AG04449 (cell line): ENCODE results near the gene ZSWIM8.

Experiments used
- CTCF ChIA-PET: fragments of 350-600 bp; formaldehyde crosslinking; extraction: SDS; loops from one replicate; lab custom pipeline; 2021; ENCODE audit warnings: antibody characterized with exemption; lab: Yijun Ruan, JAX
- POLR2A ChIA-PET: fragments of 400-600, 350-600 bp; formaldehyde crosslinking; extraction: SDS; loops from one replicate; lab custom pipeline; 2020; ENCODE audit warnings: antibody characterized with exemption, inconsistent platforms; lab: Yijun Ruan, JAX
- DNase-seq: peaks from one replicate; pipeline ENCODE4 v3.0.0-alpha.2; 2010; ENCODE audit warnings: low read depth, low spot score
- H3K4me3 ChIP-seq: 2 replicates; pipeline ENCODE4 v1.5.1; 2011; ENCODE audit warnings: low read depth, mild to moderate bottlenecking, control low read depth, low read length
- TF ChIP-seq, protein P1 (sequence below): IDR thresholded peaks from one replicate; pipeline ENCODE4 v1.5.1; 2011; ENCODE audit warnings: mild to moderate bottlenecking, moderate library complexity, low read length, control low read depth, inconsistent platforms; ENCODE audit not compliant: insufficient read depth; ENCODE audit errors: missing control alignments

The ZSWIM8 gene

DNA sequence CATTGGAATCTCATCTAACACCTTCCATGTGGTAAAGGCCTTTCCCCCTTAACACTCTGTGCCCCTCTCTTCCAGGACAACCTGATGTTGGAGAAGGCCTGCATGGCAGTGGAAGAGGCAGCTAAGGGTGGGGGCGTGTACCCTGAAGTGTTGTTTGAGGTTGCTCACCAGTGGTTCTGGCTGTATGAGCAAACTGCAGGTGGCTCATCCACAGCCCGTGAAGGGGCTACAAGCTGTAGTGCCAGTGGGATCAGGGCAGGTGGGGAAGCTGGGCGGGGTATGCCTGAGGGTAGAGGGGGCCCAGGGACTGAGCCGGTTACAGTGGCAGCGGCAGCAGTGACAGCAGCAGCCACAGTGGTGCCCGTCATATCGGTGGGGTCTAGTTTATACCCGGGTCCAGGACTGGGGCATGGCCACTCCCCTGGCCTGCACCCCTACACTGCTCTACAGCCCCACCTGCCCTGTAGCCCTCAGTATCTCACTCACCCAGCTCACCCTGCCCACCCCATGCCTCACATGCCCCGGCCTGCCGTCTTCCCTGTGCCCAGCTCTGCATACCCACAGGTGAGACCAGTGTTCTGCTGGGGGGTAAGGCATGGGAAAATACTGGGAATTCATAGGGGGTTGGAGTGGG, 13.6 kb downstream of the ZSWIM8 start:
- ChIA-PET POLR2A (interaction anchor here (0.5 to 1.9 kb wide), 4 partner anchors 13 to 27 kb away, joined by 3 to 6 read pairs (median 4); partner anchors contain the start of genes CHCHD1 and ZSWIM8), CTCF (no interaction called here)
- DNase-seq: no peak
- TF ChIP-seq, protein P1, sequence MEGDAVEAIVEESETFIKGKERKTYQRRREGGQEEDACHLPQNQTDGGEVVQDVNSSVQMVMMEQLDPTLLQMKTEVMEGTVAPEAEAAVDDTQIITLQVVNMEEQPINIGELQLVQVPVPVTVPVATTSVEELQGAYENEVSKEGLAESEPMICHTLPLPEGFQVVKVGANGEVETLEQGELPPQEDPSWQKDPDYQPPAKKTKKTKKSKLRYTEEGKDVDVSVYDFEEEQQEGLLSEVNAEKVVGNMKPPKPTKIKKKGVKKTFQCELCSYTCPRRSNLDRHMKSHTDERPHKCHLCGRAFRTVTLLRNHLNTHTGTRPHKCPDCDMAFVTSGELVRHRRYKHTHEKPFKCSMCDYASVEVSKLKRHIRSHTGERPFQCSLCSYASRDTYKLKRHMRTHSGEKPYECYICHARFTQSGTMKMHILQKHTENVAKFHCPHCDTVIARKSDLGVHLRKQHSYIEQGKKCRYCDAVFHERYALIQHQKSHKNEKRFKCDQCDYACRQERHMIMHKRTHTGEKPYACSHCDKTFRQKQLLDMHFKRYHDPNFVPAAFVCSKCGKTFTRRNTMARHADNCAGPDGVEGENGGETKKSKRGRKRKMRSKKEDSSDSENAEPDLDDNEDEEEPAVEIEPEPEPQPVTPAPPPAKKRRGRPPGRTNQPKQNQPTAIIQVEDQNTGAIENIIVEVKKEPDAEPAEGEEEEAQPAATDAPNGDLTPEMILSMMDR: no peak
- H3K4me3 ChIP-seq: no peak overlapping the region

DNA sequence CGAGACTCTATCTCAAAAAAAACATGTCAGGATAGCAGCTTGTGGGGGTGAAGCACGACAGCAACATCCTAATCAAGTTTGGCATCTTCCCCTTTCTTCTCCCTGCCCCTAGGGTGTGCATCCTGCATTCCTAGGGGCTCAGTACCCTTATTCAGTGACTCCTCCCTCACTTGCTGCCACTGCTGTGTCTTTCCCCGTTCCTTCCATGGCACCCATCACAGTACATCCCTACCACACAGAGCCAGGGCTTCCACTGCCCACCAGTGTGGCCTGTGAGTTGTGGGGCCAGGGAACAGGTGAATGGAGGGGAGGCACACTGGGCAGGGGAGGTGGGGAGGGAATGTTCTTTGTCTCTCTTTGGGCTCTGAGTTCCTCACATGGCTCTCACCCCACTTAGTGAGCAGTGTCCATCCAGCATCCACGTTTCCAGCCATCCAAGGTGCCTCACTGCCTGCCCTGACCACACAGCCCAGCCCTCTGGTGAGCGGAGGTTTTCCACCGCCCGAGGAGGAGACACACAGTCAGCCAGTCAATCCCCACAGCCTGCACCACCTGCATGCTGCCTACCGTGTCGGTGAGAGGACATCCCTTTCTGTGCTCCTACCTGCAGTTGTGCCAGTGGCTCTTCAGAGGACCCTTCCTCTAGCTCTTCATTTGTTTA, 14.6 kb downstream of the ZSWIM8 start:
- DNase-seq: no peak
- H3K4me3 ChIP-seq: no peak overlapping the region
- TF ChIP-seq, protein P1: no peak
- POLR2A ChIA-PET: interaction anchor here (0.6 to 1.9 kb wide), 3 partner anchors 14 to 28 kb away, joined by 3 to 5 read pairs (median 3); partner anchors contain the start of gene ZSWIM8
- CTCF ChIA-PET: no interaction called here

DNA sequence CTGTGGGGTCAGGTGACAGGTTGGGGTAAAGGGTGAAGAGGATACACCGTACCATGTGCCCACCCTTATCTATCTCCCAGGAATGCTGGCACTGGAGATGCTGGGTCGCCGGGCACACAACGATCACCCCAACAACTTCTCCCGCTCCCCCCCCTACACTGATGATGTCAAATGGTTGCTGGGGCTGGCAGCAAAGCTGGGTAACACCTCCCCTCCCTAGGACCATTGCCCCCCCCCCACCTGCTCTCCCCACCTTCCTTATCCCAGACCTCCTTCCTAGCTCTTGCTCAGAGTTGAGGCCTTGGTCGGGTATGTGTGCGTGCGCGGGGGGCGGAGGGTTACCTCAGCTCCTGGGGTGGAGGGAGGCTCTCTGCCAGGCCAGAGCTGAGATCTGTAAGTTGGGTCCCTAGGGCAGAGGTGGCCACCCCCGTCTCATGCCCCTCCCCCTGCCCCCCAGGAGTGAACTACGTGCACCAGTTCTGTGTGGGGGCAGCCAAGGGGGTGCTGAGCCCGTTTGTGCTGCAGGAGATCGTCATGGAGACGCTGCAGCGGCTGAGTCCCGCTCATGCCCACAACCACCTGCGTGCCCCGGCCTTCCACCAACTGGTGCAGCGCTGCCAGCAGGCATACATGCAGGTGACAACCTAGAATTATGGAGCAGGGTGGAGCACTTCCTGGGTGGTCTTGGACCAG, 15.3 kb downstream of the ZSWIM8 start:
- TF ChIP-seq, protein P1: no peak
- CTCF ChIA-PET: no interaction called here
- no peak for DNase-seq
- POLR2A ChIA-PET: interaction anchor here (1.0 kb wide), 1 partner anchor 15 kb away, joined by 3 read pairs; the partner anchor contains the start of gene ZSWIM8
- no peak overlapping the region for H3K4me3 ChIP-seq

DNA sequence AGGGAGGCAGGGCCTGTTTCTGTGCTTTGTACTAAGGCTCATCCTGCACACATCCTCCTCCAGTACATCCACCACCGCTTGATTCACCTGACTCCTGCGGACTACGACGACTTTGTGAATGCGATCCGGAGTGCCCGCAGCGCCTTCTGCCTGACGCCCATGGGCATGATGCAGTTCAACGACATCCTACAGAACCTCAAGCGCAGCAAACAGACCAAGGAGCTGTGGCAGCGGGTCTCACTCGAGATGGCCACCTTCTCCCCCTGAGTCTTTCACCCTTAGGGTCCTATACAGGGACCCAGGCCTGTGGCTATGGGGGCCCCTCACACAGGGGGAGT, 15.8 kb downstream of the ZSWIM8 start:
- TF ChIP-seq, protein P1: no peak
- CTCF ChIA-PET: no interaction called here
- H3K4me3 ChIP-seq: no peak overlapping the region
- POLR2A ChIA-PET: no interaction called here
- DNase-seq: no peak

DNA sequence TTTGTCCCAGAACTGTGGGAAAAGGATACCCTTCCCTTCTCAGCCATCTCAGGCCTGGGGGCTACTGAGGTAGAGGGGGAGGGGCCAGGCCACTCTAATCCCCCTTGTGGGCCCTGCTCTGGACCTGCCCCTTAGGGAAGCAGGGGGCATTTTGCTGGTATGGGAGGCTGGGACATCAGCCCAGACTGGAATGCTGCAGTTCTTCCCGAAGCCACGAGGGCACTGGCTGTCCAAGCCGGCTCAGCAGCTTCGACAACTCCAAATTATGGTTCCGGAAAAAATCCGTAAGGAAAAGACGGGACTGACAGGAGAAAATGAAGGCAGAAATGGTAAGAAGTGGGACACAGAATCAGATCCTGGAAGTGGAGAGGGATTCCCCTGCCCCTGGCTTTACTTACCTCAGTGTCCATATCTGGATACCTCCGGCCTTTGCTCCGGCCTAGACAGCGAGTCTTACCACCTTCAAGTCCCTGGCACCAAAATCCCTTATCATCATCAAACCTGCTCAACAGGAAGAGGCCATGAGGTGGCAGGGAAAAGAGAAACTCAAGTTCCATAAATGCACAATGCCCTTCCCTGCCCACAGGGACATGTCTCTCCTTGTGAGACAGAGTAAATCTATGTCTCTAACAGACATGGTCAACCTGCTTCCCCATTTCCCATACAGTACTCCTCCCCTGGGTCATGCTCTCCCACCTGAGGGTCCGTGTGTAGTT, 17.0 kb downstream of the ZSWIM8 start:
- POLR2A ChIA-PET: no interaction called here
- CTCF ChIA-PET: no interaction called here
- DNase-seq: no peak
- no peak overlapping the region for H3K4me3 ChIP-seq
- TF ChIP-seq, protein P1: no peak
